Measurements from ENCODE around the gene NTHL1.

Gene NTHL1

DNA sequence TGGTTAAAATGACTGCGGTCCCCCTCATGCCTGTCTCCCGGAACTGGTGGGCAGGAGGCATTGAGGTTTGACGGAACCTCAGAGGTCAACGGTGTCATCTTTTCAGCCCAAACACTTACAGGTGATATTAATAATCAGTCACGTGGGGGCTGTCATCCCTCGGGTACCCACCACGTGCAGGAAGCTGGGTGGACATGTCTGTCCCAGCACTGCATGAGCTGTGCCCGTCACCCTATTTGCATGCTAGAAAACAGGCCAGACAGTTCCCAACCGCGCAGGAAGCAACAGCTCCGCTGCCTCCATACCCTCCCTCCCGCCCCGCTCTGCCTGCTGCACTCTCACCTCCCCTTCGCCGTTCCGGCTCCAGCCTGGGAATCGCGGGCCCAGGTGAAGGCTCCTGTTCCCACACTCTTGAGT, 56.5 kb downstream of the NTHL1 start:
- DNase-seq, result peak; percentile 64 to 66

DNA sequence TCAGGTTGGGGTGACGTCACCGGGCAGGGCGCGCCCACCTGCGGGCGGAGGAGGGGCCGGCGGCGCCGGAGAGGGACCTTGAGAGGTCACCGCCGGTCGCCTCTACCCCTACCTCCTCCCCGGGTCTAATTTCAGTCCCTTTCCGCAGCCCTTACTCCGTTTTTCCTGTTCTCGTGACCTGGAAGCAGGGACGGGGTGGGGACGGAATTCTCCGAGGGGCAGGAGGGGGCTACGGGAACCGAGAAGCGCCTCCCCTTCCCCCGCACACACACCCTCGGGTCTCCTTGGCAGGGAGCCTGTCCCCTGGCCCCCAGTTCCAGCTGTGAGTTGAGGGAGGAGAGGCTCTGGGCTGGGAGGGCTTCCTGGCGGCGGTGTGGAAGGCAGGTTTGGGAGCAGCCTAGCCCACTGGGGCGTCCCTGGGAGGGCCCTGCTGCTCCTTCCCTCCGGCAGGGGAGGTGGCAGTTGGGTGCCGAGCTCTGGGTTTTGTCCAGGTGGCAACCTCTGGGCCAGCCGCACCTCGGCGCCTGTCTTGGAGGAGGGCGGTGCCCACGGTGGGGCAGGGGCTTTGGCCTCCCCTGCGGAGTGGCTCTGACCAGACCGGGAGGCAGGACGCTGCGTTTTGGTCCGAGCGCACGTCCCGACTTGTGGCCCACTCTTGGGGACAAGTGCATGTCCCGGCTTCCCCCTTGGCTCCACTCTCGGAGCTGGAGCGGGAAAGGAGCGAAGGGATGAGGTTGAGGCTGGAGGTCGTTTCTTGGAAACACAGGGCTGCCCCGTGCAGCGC, 57.1 kb downstream of the NTHL1 start:
- peak; percentile 48 to 63 for DNase-seq

DNA sequence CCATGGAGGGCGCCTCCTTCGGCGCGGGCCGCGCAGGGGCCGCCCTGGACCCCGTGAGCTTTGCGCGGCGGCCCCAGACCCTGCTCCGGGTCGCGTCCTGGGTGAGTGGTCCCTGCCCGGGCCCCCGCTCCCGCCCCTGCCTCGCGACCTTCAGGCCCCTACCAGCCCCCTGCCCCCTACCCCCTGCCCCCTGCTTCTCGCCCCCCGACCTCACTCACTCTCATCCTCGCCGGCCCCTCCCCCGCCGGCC, 57.6 kb downstream of the NTHL1 start:
- DNase-seq, result no peak

Measured in activated T-cell treated with anti-CD3 and anti-CD28 coated beads, Interleukin-2, amount 50 U/mL, for 48 hours (primary cell).